Raji (cell line): Measurements from ENCODE around the gene HPS4.
A peak's percentile ranks its signal among the peaks of the same experiment; 100 is the strongest.

Experiments used
- POLR2A ChIP-seq: IDR thresholded peaks from 2 replicates; pipeline ENCODE4 v1.6.1; 2011; ENCODE audit warnings: low read depth, low read length, control low read depth; ENCODE audit not compliant: insufficient read depth

HPS4 gene

GRCh38 chr22:26483439-26484359 is at the start of gene HPS4, which contains the start of gene SRRD:
TSS of gene HPS4 (minus strand) at chr22:26483783. CDS start at chr22:26481762, 2,021 bp downstream.
TSS of gene SRRD (plus strand) at chr22:26483877. CDS start at chr22:26483891, 14 bp downstream.
- peak; percentile 87 for TF ChIP-seq POLR2A

DNA sequence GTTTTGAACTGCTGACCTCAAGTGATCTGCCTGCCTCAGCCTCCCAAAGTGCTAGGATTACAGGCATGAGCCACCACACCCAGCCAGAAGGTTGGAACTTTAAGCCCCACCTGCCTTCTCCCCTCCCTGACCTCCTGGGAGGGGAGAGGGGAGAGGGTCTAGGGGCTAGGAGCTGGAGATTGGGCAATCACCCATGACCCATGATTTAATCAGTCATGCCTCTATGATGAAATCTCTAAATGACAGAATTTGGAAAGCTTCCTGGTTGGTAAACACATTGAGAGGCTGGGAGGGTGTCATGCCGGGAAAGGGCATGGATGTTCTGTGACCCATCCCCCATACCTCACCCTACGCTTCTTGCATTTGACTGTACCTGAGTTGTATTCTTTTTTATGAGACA is 45.8 kb upstream of the HPS4 start:
- TF ChIP-seq POLR2A: no peak

DNA sequence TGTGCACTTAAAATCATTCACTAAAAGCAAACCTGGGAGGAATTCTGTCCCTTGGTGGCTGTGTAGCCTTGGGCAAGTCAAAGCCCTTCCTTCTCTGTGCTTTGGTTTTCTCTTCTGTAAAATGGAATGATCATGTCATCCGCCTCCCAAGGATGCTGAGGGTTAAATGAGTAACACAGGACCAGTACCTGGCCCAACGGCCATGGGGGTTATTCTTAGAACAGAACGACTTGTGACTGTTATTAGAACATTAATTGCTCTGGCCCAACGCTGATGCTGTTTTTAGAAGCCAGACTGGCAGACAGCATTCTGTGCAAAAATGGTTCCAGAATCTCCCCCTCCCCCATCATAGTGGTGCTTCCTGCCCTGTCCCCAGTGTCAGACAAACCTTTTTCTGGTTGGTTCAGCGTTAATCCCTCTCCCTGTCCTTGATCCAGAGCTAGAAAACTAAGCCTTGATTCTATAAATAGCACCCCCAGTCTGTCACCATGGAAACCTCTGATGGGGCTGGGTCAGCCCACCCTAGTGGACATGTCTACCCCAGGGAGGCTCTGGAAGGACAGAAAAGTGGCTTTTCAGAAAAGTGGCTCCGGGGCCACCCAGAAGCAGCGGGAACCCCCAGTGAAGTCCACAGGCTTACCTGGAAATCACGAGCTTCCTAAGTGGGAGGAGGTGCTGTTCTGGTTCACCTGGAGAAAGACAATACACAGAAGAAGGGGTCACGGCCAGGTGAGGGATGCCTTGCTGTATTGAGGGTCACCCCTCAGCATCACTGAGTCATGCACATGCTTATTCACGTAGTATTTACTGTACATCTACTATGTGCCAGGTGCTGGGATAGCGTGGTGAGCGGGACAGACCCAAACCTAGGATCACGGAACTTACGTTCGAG is 44.2 kb upstream of the HPS4 start:
- no peak for TF ChIP-seq POLR2A

DNA sequence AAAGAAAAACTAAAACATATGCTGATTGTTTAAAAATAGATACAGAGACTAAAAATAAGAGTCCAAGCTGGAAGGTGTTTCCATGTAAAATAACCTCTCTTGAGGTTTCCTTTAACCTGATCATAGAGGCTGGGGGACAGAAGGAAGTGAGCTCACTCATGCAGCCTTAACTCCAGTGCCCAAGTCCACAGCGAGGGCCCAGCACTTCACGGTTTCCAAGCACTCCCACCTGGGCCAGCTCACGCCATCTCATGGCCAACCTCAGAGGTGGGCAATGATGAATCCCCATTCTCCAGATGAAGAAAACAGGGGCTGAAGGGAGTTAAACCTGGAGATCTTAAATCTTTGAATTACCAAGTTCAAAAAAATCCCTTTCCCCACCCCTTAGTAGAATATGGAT is 43.6 kb upstream of the HPS4 start:
- TF ChIP-seq POLR2A: no peak

DNA sequence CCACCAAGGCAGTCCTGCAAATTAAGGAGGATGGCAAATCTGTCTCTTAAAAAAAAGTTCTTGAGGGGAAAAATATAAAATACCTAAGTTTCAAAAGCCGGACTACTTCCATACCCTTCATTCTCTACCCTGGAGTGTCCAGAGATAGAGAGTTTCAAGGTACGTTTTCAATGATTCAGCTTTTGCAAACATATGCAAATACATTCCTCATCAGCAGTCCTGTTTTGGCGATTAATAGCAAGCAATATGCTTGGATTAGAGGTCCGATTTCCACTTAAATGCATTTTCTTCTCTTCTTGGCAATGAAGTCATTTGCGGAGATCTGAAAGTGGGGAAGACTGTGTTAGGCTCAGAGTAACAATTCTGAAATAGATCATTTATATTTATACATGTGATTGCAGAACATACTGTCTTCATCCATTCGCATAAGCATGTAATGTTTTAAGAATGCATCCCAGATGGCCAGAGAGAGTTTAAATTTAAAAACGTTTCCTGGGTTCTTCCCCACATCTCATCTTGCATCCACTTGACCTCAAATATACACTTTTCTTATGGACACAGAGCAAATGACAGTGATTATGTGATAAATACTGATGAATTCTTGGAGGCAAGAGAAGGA is 42.5 kb upstream of the HPS4 start:
- TF ChIP-seq POLR2A: no peak

GRCh38 chr22:26524870-26525269 is 41.3 kb upstream of the HPS4 start:
- no peak for TF ChIP-seq POLR2A

- no peak for TF ChIP-seq POLR2A
These were observed 39.0 kb upstream of the HPS4 start for GRCh38 chr22:26522592-26522991.

DNA sequence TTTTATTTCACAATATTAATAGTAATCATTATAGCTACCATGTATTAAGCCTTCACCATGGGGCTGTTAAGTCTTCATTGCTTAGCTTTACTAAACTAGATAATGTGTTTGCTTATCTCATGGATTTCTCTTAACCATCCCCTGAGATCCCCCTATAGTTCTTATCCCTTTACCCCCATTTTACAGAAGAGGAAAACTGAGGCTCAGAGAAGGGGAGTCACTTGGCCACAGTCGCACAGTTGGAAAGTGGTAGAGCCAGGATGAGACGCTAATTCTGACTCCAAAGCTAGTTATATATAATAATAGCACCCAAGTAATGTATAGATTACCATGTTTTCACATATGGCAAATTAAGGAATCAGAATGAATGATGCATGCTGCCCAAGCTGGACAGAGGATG is 38.4 kb upstream of the HPS4 start:
- TF ChIP-seq POLR2A: no peak

GRCh38 chr22:26517429-26517828 is 33.8 kb upstream of the HPS4 start:
- no peak for TF ChIP-seq POLR2A

DNA sequence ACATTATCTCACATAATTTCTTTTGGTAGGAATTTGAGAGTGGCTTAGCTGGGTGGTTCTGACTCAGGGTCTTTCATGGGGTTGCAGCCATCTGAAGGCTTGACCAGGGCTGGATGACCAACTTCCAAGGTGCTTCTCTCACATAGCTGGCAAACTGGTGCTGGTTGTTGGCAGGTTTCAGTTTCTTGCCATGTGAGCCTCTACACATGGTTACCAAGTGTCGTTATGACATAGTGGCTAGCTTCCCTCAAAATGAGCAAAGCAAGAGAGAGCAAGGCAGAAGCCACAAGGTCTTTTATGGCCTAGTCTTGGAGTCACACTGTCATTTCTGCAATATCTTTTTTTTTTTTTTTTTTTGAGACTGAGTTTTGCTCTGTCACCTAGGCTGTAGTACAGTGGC is 32.9 kb upstream of the HPS4 start:
- no peak for TF ChIP-seq POLR2A

- TF ChIP-seq POLR2A: no peak
These were observed 32.3 kb upstream of the HPS4 start for GRCh38 chr22:26515931-26516330.

GRCh38 chr22:26514419-26515161 is 31.0 kb upstream of the HPS4 start:
- no peak for TF ChIP-seq POLR2A

DNA sequence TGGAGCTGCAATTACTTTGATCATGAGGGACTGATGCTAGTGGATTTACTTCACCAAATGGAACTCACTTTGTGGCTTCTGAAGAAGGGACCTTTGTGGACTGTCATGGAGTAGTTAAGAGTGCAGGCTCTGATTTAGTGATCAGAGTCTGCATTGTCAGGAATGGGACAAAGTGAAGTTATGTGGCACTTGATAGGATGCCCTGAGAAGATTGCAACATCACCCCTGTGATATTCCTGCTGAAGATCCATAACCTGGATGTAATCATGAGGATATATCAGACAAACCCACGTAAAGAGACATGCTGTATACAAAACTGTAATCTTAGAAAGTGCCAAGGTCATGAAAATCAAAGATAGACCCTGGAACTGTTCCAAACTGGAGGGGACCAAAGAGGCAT is 30.3 kb upstream of the HPS4 start:
- TF ChIP-seq POLR2A: no peak

DNA sequence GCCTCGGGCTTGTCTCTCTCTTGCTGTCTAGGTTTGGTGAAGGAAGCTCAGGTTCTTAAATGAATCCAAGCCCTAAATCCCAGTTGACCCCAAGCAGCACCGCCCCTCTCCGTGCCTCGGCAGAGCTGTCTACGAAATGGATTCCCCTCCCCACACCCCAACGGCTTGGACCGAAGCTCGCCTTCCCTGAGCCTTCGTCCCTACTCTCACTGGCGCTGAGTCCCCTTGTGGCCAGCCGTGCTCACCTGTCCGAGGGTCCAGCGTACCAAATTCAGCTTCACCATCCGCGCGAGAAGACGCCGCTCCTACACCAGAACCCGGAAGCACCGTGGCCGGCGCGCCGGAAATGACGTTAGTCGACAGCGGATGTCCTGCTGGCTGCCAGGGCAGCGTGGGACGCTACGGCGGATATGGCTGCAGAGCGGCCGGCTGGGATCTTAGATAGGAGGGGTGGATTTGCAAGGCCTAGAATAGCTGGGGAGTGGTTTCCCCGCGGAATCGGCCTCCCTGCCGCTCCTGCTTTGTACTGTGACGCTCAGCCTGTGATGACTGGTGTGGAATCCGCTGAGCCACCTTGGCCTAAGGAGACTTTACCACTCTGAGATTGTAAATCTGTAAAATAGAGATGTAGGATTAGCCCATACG is 28.7 kb upstream of the HPS4 start, which contains the start of gene TFIP11:
Gene TFIP11, minus strand, starts transcription at position 325 of the 645 bp plus-strand sequence. CDS start 2,201 bp downstream, outside the sequence.
- TF ChIP-seq POLR2A: peak; percentile 84
